HG03108 (cell line): ENCODE data around the gene NPFFR2.
A peak's percentile ranks its signal among the peaks of the same experiment; 100 is the strongest.
"Not testable (repeated sequence)": the region's sequence is repeated elsewhere in the genome, so short reads cannot be mapped to it uniquely, and the experiment has no call there.

Experiments used
- ATAC-seq: cut with Tn5 transposase; IDR thresholded peaks from one replicate; pipeline ENCODE4 v1.9.1; 2021; ENCODE audit warnings: moderate library complexity; ENCODE audit not compliant: unreplicated experiment

Gene NPFFR2

DNA sequence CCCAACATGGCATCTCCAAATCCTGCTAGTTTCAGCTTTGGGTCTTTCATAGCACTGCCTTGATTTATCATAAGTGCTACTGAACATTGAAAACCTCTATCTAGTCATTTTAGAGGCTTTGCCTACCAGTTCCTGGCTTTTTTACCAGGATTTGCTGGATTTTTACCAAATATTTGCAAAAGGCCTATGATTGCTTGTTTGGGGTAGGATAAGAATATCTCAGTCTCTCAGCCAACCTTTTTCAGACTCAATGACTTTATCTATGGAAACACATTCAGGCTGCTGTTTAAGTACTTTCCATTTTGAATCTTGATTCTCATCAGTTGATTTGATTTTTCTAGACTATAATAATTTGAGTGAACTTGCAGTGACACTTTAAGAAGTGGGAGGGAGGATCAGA, 80.1 kb downstream of the NPFFR2 start:
- ATAC-seq = no peak

- ATAC-seq = peak; percentile 94
These were observed 80.8 kb downstream of the NPFFR2 start for GRCh38 chr4:72112514-72113156.

- peak; percentile 56 for ATAC-seq
These were observed 86.2 kb downstream of the NPFFR2 start for GRCh38 chr4:72118017-72118416.

DNA sequence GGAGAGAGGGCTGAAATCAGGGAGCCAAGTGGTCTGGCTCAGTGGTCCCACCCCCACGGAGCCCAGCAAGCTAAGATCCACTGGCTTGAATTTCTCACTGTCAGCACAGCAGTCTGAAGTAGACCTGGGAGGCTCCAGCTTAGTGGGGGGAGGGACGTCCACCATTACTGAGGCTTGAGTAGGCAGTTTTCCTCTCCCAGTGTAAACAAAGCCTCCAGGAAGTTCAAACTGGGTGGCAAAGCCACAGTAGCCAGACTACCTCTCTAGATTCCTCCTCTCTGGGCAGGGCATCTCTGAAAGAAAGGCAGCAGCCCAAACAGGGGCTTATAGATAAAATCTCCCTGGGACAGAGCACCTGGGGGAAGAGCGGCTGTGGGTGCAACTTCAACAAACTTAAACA, 88.1 kb downstream of the NPFFR2 start:
- ATAC-seq = no peak

DNA sequence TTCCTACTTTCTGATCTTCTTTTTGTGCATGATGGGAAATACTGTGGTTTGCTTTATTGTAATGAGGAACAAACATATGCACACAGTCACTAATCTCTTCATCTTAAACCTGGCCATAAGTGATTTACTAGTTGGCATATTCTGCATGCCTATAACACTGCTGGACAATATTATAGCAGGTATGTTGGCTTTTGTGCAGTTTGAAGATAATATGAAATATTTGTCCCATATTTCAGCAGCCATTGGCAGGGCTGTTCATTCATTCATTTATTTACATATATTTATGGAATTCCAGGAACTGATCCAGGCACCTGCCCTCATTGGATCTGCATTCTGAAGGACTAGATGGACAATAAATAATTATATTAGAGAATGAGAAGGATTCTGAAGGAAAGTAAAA, 96.9 kb downstream of the NPFFR2 start:
- ATAC-seq = no peak

DNA sequence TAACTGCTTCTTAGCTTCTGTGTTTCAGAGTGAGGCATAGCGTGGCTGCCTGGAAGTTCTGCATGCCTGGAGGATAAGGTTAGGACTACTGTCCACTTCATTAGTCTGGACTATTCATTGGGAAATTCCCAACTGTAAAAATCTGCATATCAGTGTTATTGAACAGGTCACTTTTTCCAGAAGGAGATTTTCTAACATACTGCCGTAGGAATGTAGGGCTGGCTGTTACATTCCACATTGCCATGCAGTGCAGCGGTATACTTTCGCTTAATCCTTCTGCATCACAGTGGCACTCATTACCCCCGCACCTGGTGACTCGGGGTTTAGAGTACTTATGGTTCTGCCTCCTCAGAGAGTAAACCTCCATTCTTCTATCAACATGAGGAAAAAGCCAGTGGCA, 104.6 kb downstream of the NPFFR2 start:
- ATAC-seq = no peak

DNA sequence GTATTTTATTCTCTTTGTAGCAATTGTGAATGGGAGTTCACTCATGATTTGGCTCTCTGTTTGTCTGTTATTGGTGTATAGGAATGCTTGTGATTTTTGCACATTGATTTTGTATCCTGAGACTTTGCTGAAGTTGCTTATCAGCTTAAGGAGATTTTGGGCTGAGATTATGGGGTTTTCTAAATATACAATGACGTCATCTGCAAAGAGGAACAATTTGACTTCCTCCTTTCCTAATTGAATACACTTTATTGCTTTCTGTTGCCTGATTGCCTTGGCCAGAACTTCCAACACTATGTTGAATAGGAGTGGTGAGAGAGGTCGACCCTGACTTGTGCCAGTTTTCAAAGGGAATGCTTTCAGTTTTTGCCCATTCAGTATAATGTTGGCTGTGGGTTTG, 108.2 kb downstream of the NPFFR2 start:
- ATAC-seq = not testable (repeated sequence)

DNA sequence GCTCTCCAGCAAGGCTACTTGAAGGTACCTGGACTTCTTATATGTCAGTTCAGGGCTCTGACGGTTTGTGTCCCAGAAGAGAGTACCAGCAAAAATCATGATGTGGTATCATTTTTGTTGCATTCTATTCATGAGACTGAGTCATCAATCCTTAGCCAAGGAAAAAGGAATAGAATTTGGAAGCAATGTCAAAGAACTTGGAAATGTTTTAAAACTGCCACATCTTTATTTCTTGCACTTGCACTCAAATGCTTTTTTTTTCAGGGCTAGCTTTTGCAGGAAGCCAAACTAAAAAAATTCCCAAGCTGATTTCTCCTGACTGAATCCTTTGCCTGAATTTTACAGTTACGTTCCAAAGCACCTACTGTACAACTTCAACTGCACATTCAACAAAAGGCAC, 112.4 kb downstream of the NPFFR2 start:
- no peak for ATAC-seq

GRCh38 chr4:72152731-72153130, 120.9 kb downstream of the NPFFR2 start:
- no peak for ATAC-seq

GRCh38 chr4:72153634-72154033, 121.8 kb downstream of the NPFFR2 start:
- ATAC-seq = not testable (repeated sequence)

GRCh38 chr4:72169285-72169684, 137.5 kb downstream of the NPFFR2 start:
- ATAC-seq = not testable (repeated sequence)

DNA sequence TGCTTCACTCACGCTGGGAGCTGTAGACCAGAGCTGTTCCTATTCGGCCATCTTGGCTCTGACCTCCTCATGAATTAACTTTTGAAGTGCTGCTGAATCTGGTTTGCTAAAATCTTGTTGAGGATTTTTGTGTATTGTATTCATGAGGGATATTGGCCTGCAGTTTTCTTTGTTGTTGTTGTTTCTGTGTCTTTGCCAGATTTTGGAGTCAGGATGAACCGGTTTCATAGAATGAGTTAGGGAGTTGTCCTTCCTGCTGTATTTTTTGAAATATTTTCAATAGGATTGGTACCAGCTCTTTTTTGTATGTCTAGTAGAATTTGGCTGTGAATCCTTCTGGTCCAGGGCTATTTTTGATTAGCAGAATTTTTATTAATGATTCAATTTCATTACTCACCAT, 138.1 kb downstream of the NPFFR2 start:
- ATAC-seq = no peak

GRCh38 chr4:72171761-72172160, 140.0 kb downstream of the NPFFR2 start:
- ATAC-seq = no peak

DNA sequence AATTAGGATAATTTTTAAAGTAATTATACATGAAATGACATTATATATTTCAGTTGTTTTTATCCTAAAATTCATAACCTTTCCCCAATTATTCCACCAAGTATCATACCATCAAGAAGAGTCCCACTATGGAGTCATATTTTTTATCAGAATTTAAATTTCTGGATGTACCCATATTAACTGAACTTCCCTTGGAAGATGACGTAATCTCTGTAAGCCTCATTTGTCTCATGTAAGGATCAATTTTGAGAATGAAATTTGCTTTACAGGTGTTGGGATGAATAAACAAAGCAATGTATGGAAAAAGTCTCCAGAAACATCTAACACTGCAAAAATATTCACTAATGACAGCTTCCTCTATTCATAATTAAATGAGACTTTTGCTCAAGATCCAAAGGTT, 147.5 kb downstream of the NPFFR2 start:
- no peak for ATAC-seq

GRCh38 chr4:72186714-72187113, 154.9 kb downstream of the NPFFR2 start:
- no peak for ATAC-seq

- ATAC-seq = no peak
These were observed 162.2 kb downstream of the NPFFR2 start for GRCh38 chr4:72194046-72194445.

DNA sequence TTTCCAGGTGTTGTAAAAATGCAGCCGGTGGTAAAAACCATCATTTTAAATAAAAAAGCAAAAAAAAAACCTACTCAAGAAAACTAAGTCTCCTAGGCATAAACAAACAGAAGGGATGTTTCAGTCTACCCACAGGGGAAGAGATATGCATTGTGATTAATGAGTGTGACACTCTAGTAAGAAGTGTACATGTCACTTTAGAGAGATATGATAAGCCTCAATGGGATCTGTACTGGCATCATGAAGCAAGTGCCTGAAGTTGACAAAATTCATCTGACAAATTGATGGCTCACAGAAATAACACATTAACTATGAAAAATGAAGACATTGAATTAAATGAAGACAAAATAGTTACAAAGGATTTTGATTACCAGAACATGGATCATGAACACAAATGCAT, 162.7 kb downstream of the NPFFR2 start:
- ATAC-seq = no peak
